Dermis blood vessel endothelial cell (primary cell): ENCODE measurements around the gene RRAD. TPM values are rescaled to one million over a fixed set of nuclear protein-coding genes. Genes with fewer than 3 reads are reported as not detected.

Source experiments
- DNase-seq: peaks from one replicate; pipeline ENCODE4 v3.0.0; 2010
- total RNA-seq: library from RNA; depleted of rRNA; stranded (reverse); fragments of >200 nt; gene quantifications from 2 replicates; pipeline ENCODE4 v1.2.3, GENCODE V29; 2014

The RRAD gene
- total RNA-seq, 1 donor from 2014 or later: 1.9 TPM

DNA sequence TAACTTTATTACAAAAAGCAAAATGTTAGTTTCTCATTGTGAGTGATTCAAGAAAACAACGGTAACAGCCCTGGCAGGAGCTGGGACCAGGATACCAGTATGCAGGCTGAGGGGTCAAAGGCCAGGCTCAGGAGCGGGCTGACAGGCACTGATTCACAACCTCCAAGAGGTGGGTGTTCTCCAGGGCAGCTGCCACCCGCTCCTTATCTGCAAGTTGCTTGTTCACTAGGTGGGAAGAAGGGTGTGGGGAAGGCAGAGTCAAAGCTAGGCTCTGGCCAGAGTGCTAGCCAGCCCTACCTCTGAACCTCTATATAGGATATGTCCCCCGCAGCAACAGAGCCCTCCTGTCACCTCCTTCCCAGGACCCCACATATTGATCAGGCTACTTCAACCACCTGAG, 6.7 kb upstream of the RRAD start:
- DNase-seq: no peak

DNA sequence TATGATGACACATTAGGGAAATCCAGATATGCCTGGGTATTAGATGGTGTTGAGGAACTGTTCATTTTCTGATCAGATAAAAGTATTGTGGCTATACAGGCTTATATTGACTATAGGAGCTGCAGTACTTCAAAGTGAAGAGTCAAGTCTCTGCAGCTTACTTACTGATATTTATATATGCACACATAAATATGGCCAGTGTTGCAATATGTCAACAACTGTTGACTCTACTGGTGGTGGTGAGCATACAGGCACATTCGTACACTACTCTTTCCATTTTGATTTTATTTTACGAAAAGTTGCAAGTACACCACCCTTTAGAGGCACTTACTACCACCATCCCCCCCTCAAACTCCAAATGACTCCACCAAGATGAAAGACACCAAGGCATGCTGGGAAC, 6.3 kb upstream of the RRAD start:
- no peak for DNase-seq

- DNase-seq: peak; percentile 26
Observed at GRCh38 chr16:66930189-66930588, 4.9 kb upstream of the RRAD start.

DNA sequence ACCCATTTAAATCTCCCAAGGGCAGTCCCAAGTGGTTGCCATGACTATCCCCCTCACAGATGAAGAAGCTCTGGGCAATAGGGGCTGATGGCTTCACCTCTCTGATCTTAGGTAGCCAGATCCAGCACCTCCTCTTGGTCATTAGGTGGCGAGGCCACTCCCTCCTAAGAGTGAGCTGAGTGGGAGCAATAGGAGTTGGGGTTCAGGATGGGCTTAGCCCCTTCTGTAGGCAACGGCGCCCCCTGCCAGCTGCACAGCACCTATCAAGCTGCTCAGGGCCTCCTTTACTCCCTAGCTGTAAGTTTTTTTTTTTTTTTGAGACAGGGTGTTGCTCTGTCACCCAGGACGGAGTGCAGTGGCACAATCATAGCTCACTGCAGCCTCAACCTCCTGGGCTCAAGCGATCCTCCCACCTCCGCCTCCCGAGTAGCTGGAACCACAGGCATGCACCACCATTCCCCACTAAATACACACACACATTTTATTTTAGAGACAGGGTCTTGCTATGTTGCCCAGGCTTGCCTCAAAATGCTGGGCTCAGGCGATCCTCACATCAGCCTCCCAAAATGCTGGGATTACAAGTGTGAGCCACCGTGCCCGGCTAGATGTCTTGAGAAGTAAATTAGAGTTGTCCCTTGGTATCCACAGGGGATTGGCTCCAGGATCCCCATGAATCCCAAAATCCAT, 3.5 kb upstream of the RRAD start:
- DNase-seq: peak; percentile 43

GRCh38 chr16:66927918-66928649, 2.7 kb upstream of the RRAD start:
- no peak for DNase-seq

DNA sequence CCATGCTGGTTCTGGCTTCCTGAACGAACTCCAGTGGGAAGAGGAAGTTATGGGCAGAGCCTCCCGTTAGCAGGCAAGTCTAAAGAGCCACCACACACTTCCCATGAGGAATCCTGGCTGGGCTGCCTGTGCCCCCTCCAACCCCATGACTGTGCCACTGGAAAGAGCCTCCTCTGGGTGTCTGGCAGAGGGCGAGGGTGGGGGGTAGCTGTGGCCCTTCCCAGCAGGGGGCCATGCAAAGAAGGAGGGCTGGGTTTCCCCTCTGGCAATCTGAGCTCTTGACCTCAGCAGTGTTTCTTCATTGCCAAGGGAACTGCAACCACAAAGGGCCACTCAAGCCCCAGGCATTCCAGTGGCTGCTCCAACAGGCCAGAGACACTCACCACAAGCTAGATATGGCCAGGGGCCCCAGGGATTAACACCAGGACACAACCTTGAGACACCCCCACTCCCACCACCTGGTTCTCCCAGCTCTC, 1.7 kb upstream of the RRAD start:
- peak; percentile 25 for DNase-seq

DNA sequence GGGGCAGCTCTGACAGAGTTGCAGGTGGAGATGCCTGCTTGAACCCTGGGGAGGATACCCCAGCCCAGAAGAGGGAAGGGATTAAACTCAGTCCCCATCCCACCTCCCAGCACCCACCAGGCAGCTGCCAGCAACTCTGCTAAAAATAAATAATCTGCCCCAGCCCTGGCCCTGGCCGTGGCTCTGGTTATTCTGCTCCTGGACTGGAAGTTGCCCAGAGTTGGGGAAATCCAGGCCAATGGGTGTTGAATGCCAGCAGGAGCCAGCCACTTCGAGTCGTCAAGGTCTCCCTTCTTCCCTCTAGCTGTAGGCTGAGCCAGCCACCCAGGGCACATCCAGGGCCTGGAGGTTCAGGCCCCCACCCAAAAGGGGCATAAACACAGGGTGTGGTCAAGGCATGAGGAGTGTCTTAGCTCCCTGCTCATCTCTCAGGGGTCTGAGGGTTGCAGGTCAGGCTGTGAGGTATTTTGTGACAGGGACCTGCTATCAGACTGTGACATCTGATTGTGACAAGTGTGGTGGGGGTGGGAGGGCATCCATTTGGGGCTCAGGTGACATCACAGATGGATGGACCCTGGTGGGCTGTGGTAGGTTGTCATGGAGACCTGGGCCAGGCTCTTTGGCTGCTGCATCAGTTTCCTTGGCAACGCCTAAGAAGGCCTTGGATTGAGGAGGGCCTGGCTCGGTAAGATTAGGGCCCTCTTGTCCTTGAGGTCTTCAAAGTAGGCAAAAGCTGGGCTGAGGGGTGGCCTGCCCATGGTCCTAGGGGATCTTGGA, 1.0 kb upstream of the RRAD start:
- DNase-seq: no peak

- peak; percentile 38 for DNase-seq
Observed at GRCh38 chr16:66924527-66925321, 611 bp downstream of the RRAD start.

DNA sequence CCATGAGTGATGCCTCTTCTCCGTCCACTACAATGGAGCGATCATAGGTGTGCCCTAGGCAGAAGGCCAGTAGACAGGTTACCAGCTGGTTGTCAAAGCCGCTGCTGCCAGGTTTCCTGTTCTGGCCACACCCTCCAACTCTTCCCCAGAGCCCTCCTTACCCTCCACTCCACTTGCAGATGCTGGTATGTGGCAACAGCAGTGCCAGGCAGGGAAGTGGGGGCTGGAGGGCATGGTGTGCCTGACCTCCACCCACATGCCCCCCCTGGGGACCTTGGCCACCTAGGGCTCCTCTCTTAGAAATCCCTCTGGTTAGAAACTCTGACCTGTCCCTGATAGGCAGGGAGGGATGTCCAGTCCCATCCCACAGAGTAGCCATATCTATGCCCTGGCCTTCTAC, 1.5 kb downstream of the RRAD start:
- no peak for DNase-seq

GRCh38 chr16:66923247-66923731, 2.0 kb downstream of the RRAD start:
- DNase-seq: no peak

DNA sequence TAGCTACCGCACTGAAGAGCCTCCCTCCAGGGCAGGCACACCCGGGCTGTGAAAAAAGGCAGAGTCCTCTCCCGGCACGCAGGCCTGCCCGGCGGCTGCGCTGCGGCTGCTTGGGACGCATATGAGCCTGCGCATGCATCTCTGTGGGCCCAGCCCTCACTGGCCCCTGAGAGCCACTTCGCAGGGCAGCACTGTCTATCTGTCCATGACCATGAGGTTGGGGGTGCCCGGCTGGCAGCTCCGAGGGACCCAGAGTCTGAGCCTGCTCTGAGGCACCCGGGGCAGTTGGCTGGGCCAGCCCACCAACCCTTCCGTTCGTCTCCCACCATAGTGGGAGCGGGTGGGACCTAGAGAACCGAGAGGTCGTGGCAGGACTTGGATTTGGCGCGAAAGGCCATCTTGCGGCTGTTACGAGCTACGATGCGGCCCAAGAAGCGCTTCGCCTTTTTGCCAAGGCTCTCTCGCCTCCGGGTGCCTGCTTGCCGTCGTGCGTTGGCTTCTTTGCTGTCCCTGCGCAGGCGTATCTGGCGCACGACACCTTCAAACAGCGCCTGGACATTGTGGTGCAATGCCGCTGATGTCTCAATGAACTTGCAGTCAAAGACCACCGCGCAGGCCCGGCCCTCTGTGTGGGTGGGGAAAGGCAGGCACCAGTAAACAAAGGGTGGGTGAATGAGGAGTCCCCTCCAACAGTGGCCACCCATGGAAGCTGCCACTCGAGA, 3.4 kb downstream of the RRAD start:
- no peak for DNase-seq

DNA sequence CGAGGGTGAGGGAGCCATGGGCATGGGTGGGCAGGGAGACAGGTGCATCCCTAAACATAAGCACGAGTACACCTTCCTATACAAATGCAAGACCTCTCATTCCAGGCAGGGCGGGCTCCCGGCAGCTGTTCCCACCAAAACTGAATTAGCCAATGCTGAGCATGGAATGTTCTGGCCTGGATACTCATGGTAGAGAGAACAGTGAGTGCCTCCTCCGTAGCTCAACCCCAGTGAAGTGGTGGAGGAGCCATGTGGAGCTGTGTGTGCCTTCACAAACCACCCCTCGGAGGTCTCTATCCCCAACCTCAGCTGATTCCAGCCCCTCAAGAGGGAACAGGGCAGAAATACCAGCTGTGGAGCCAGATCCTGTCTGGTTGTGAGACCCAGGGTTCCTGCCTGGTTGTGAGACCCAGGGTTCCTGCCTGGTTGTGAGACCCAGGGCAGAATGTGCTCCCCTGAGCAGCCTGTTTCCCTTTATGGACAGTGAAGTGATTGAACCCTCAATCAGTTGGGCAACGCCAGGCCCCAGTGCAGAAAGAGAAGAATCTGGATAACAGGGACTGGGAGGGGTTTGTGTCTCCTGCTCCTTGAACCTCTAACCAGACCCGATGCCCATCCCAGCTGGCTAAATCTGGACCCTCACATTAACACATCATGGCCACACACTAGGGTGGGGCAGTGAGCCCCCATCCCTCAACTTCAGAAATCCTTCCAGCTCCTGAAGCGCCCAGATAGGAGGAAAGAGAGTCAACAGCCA, 4.2 kb downstream of the RRAD start:
- DNase-seq: no peak

DNA sequence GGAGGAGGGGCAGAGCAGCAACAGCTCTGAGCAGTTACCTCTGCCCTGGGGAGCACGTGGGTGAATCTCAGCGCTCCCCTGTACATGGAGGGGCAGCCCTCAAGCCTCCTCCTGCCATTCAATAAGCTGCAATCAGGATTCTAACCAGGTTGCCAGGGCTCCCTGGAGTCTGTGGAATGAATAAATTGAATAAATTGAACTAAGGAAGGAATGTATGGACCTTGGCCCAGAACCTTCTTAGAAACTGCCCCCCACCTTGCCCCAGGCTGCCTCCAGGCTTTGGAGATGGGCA, 5.1 kb downstream of the RRAD start:
- DNase-seq: no peak

DNA sequence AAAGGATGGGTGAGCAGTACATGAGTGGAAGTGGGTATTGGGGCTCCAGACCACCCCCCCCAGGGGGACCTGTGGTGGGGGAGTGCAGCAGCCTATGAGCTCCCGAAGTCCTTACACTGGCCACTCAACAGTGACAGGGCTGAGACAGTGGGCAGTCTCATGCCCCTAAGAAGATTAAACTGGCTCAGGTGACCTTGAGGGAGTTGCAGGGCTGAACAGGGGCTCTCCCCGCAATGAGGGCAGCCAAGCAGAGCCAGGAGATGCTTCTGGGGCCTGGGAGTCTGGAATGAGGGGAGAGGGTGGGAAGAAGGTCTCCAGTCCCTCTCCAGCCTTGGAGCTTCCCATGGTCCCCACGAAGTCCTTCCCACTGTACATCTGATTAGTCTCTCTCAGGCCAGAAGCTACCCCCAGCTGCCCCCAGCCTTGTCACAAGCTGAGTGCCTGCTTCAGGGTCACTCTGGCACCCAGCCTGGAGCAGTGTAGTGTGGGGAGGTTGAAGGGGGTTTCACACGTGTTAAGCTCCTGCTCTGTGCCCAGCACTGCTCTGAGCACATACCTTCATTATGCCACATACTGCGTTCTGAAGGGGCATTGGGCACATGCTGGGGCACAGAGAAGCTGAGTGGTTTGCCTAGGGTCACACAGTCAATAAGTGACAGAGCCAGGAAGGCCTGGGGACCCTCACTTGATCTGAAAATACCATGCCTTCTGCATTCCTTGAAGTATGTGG, 5.6 kb downstream of the RRAD start:
- no peak for DNase-seq

DNA sequence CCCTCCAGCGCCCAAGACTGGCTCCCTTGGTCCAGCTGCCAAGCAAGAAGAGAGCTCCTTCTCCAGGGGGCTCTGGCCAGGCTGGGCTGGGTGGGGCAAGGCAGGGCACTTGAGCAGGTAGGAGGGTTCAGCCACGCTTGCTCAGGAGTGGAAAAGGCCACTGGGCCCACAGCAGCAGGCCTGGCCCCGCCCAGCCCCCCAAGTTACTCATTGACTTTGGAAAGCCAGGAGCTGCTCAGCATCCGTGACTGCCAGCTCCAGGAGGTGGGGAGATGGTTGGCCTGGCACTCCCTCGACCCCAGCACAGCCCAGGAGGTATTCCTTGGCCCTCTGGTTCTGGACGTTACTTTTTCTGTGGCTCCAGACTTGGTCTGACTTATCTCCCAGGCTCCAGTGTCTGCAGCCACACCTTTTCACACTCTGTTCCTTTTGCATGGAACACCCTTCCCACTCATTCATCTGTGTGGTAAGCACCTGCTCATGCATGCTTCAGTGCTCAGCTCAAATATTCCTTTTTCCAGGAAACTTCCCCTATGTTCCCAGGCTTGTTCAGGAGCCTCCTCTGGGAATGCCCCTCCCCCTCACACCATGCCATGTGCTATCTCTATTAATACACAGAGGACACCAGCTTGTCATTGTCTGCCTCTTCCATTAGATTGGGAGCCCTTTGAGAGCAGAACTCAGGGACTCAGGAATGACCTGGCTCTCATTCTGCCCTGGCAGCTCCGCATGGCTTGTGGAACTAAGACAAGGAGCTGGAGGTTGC, 6.3 kb downstream of the RRAD start, which contains the start of gene CDH16:
Gene CDH16 (minus strand): TSS at position 83 of the 766 bp plus-strand sequence. CDS start 820 bp downstream, outside the sequence.
- DNase-seq: no peak

- DNase-seq: no peak
Observed at GRCh38 chr16:66918355-66918754, 7.0 kb downstream of the RRAD start.

DNA sequence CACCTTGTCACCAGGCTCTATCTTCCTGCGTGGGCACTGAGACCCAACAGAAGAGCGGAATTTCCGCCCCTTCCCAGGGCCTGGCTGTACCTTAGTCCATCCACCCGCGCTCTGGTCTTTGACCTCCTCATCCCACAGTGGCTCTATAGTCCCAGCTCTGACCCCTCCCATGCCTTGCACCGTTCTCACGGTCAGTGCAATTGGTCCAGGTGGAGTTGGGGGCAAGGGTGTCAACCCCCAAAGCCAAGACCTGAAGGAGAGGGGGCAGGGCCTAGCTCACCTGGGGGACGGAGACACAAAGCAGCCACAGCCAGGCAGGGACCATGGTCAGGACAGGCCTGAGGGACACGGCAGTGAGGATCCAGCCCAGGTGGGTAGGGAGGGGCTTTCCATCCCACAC, 7.6 kb downstream of the RRAD start:
- DNase-seq: no peak

DNA sequence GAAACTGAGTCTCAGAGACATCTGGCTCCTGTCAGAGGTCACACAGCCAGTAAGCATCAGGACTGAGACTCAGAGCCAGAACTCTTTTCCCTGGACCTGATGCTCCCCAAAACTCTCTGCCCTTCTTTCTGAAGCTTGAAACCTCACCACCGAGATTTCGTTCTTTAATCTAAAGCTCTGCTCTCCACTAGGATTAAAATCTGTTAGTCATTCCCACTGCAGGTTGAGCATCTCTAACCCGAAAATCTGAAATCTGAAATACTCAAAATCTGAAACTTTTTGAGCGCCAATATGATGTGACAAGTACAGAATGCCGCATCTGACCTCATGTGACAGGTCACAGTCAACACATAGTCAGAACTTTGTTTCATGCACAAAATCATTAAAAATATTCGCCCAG, 8.8 kb downstream of the RRAD start:
- DNase-seq: no peak

GRCh38 chr16:66915041-66915440, 10.3 kb downstream of the RRAD start:
- DNase-seq: no peak

DNA sequence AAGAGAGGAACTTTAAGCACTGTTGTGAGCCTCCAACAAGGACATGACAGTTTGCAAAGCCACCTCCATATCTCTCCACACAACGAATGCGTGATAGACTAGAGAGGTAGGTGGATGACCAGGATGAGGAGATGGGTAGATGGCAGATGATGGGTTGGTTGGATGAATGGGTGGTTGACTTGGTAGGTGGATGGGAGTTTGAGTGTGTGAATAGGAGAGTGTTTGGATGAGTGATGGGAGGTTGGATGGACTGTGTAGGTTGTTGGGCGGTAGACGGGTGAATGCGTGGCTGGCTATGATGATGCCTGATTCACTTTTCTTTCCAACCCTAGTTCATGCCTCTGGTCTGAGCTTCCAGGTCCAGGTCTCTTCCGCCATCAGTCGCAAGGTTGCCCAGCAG, 10.8 kb downstream of the RRAD start:
- no peak for DNase-seq
